ENCODE data around the gene RPL39L.
"Not testable (repeated sequence)": the region's sequence is repeated elsewhere in the genome, so short reads cannot be mapped to it uniquely, and the experiment has no call there.

The RPL39L gene

GRCh38 chr3:187139895-187140253 is 578 bp upstream of the RPL39L start:
- H3K9me3 ChIP-seq = peaks cover 77% of the 10 kb centered on the region
- no peaks in the 10 kb centered on the region for H3K27me3 ChIP-seq
- peaks cover 25% of the 10 kb centered on the region for H3K36me3 ChIP-seq
- peak overlapping the region; percentile 94 for H3K27ac ChIP-seq
- no peak for TF ChIP-seq Cebpa-rat (IDR thresholded peaks at IDR 0.05)
- no peaks in the 10 kb centered on the region for H4K20me1 ChIP-seq
- H3K4me2 ChIP-seq = peak overlapping the region; percentile 76
- no peak overlapping the region; the same call in 1 of the 2 replicates for H3K9ac ChIP-seq
- H3K4me3 ChIP-seq = peak overlapping the region; percentile 67
- H3K4me1 ChIP-seq = peaks cover 9% of the 10 kb centered on the region

- no peak overlapping the region for H3K9ac ChIP-seq
- no peaks in the 10 kb centered on the region for H3K27me3 ChIP-seq
- no peaks in the 10 kb centered on the region for H4K20me1 ChIP-seq
- H3K4me1 ChIP-seq = peaks cover 21% of the 10 kb centered on the region
- peaks cover 49% of the 10 kb centered on the region for H3K36me3 ChIP-seq
- TF ChIP-seq Cebpa-rat (IDR thresholded peaks at IDR 0.05) = no peak
- H3K27ac ChIP-seq = no peak overlapping the region
- H3K4me2 ChIP-seq = no peak overlapping the region
- peaks cover 78% of the 10 kb centered on the region for H3K9me3 ChIP-seq
- H3K4me3 ChIP-seq = no peak overlapping the region
These were observed 2.4 kb downstream of the RPL39L start for GRCh38 chr3:187136936-187137335.

GRCh38 chr3:187136337-187136736 is 3.0 kb downstream of the RPL39L start:
- Histone ChIP-seq H4K20me1 (no peaks in the 10 kb centered on the region), H3K27ac (no peak overlapping the region), H3K36me3 (peaks cover 55% of the 10 kb centered on the region), H3K27me3 (no peaks in the 10 kb centered on the region), H3K9me3 (peaks cover 77% of the 10 kb centered on the region), H3K4me3 (no peak overlapping the region), H3K4me1 (peaks cover 21% of the 10 kb centered on the region), H3K9ac (no peak overlapping the region), H3K4me2 (no peak overlapping the region)
- TF ChIP-seq Cebpa-rat (IDR thresholded peaks at IDR 0.05) = no peak

- not testable (repeated sequence) for H3K4me3 ChIP-seq, H3K27me3 ChIP-seq, H3K9ac ChIP-seq, H3K4me2 ChIP-seq, H3K27ac ChIP-seq, H4K20me1 ChIP-seq
- H3K9me3 ChIP-seq = peaks cover 81% of the 10 kb centered on the region
- peaks cover 28% of the 10 kb centered on the region for H3K4me1 ChIP-seq
- peaks cover 66% of the 10 kb centered on the region for H3K36me3 ChIP-seq
These were observed 4.1 kb downstream of the RPL39L start for GRCh38 chr3:187135172-187135690.

- H3K9me3 ChIP-seq = peaks cover 93% of the 10 kb centered on the region
- not testable (repeated sequence) for H3K27me3 ChIP-seq, H3K9ac ChIP-seq, H4K20me1 ChIP-seq, H3K27ac ChIP-seq
- peaks cover 81% of the 10 kb centered on the region for H3K36me3 ChIP-seq
- H3K4me2 ChIP-seq = peak overlapping the region; percentile 11
- H3K4me1 ChIP-seq = peaks cover 19% of the 10 kb centered on the region
- peak overlapping the region; percentile 34 for H3K4me3 ChIP-seq
These were observed 6.1 kb downstream of the RPL39L start for GRCh38 chr3:187133181-187133580.

GRCh38 chr3:187132666-187133065 is 6.6 kb downstream of the RPL39L start:
- H3K9me3 ChIP-seq = peaks cover 90% of the 10 kb centered on the region
- H4K20me1 ChIP-seq = no peaks in the 10 kb centered on the region
- no peak for TF ChIP-seq Cebpa-rat (IDR thresholded peaks at IDR 0.05)
- peaks cover 19% of the 10 kb centered on the region for H3K4me1 ChIP-seq
- H3K4me3 ChIP-seq = no peak overlapping the region
- no peak overlapping the region for H3K9ac ChIP-seq
- peak overlapping the region; percentile 11; the same call in 1 of the 2 replicates for H3K4me2 ChIP-seq
- no peaks in the 10 kb centered on the region for H3K27me3 ChIP-seq
- H3K27ac ChIP-seq = no peak overlapping the region
- H3K36me3 ChIP-seq = peaks cover 80% of the 10 kb centered on the region

GRCh38 chr3:187131981-187132380 is 7.3 kb downstream of the RPL39L start:
- Histone ChIP-seq H4K20me1 (no peaks in the 10 kb centered on the region), H3K9ac (no peak overlapping the region), H3K4me3 (no peak overlapping the region), H3K4me1 (peaks cover 19% of the 10 kb centered on the region), H3K36me3 (peaks cover 77% of the 10 kb centered on the region), H3K9me3 (peaks cover 89% of the 10 kb centered on the region), H3K27ac (no peak overlapping the region), H3K4me2 (no peak overlapping the region), H3K27me3 (no peaks in the 10 kb centered on the region)
- no peak for TF ChIP-seq Cebpa-rat (IDR thresholded peaks at IDR 0.05)

- Histone ChIP-seq H3K4me1 (peaks cover 25% of the 10 kb centered on the region), H3K4me2 (peak overlapping the region; percentile 2; the same call in 1 of the 2 replicates), H3K9me3 (peaks cover 80% of the 10 kb centered on the region), H3K27me3 (no peaks in the 10 kb centered on the region), H4K20me1 (no peaks in the 10 kb centered on the region), H3K36me3 (peaks cover 65% of the 10 kb centered on the region), H3K4me3 (no peak overlapping the region), H3K27ac (no peak overlapping the region), H3K9ac (no peak overlapping the region)
- TF ChIP-seq Cebpa-rat (IDR thresholded peaks at IDR 0.05) = no peak
These were observed 8.8 kb downstream of the RPL39L start for GRCh38 chr3:187130346-187131066.

- H3K27ac ChIP-seq = peak overlapping the region; percentile 23; the same call in 1 of the 2 replicates
- no peaks in the 10 kb centered on the region for H4K20me1 ChIP-seq
- H3K4me2 ChIP-seq = peak overlapping the region; percentile 59
- peaks cover 31% of the 10 kb centered on the region for H3K36me3 ChIP-seq
- H3K9me3 ChIP-seq = peaks cover 35% of the 10 kb centered on the region
- peaks cover 14% of the 10 kb centered on the region for H3K4me1 ChIP-seq
- no peak overlapping the region for H3K4me3 ChIP-seq
- H3K27me3 ChIP-seq = no peaks in the 10 kb centered on the region
- no peak for TF ChIP-seq Cebpa-rat (IDR thresholded peaks at IDR 0.05)
- H3K9ac ChIP-seq = peak overlapping the region; percentile 27; the same call in 1 of the 2 replicates
These were observed 13.8 kb downstream of the RPL39L start for GRCh38 chr3:187125319-187126031.

- Histone ChIP-seq H3K27me3 (no peaks in the 10 kb centered on the region), H3K4me2 (no peak overlapping the region), H4K20me1 (no peaks in the 10 kb centered on the region), H3K9ac (no peak overlapping the region), H3K36me3 (peaks cover 21% of the 10 kb centered on the region), H3K4me1 (peaks cover 14% of the 10 kb centered on the region), H3K4me3 (no peak overlapping the region), H3K9me3 (peaks cover 8% of the 10 kb centered on the region), H3K27ac (no peak overlapping the region)
- TF ChIP-seq Cebpa-rat (IDR thresholded peaks at IDR 0.05) = no peak
These were observed 17.0 kb downstream of the RPL39L start for GRCh38 chr3:187122261-187122660.
